Mesendoderm (in vitro differentiated cells): ENCODE data around the gene TCF4.

Source experiments
- DNase-seq: peaks from one replicate; pipeline ENCODE4 v3.0.0; 2013
- H2AK5ac ChIP-seq: 2 replicates; pipeline ENCODE4 v1.6.1; 2013; ENCODE audit warnings: low read length, inconsistent platforms
- H2BK120ac ChIP-seq: 2 replicates; pipeline ENCODE4 v1.6.1; 2013; ENCODE audit warnings: low read depth, mild to moderate bottlenecking, low read length, moderate library complexity, mixed read lengths
- H2BK15ac ChIP-seq: replicated peaks from 2 replicates; pipeline ENCODE4 v1.6.1; 2013; ENCODE audit warnings: low read depth, mild to moderate bottlenecking, moderate library complexity
- H2BK5ac ChIP-seq: 2 replicates; pipeline ENCODE4 v1.6.1; 2013; ENCODE audit warnings: low read length, inconsistent platforms
- H3K18ac ChIP-seq: 2 replicates; pipeline ENCODE4 v1.6.1; 2013; ENCODE audit warnings: mild to moderate bottlenecking, low read length, mixed read lengths
- H3K23ac ChIP-seq: one replicate; pipeline ENCODE4 v1.6.1; 2013; ENCODE audit warnings: low read length
- H3K27ac ChIP-seq: 2 replicates; pipeline ENCODE4 v1.5.1; 2013; ENCODE audit warnings: low read depth, mild to moderate bottlenecking, inconsistent platforms, low read length, moderate library complexity
- H3K27me3 ChIP-seq: 2 replicates; pipeline ENCODE4 v1.6.1; 2013; ENCODE audit warnings: low read length, control low read depth, mild to moderate bottlenecking, inconsistent platforms; ENCODE audit not compliant: insufficient read depth, poor library complexity
- H3K36me3 ChIP-seq: 2 replicates; pipeline ENCODE4 v1.6.1; 2013; ENCODE audit warnings: low read length, inconsistent platforms; ENCODE audit not compliant: control insufficient read depth, insufficient read depth
- H3K4ac ChIP-seq: one replicate; pipeline ENCODE4 v1.6.1; 2013; ENCODE audit warnings: low read depth, mild to moderate bottlenecking, low read length, moderate library complexity
- H3K4me1 ChIP-seq: 2 replicates; pipeline ENCODE4 v1.6.1; 2013; ENCODE audit warnings: low read depth, low read length, inconsistent platforms; ENCODE audit not compliant: control insufficient read depth
- H3K4me2 ChIP-seq: 2 replicates; pipeline ENCODE4 v1.6.1; 2013; ENCODE audit warnings: low read length
- H3K4me3 ChIP-seq: 2 replicates; pipeline ENCODE4 v1.5.1; 2013; ENCODE audit warnings: mild to moderate bottlenecking, low read length
- H3K56ac ChIP-seq: one replicate; pipeline ENCODE4 v1.6.1; 2013; ENCODE audit warnings: low read length
- H3K79me1 ChIP-seq: 2 replicates; pipeline ENCODE4 v1.6.1; 2013; ENCODE audit warnings: low read length, inconsistent platforms
- H3K79me2 ChIP-seq: 2 replicates; pipeline ENCODE4 v1.6.1; 2013; ENCODE audit warnings: mild to moderate bottlenecking, low read length; ENCODE audit not compliant: control insufficient read depth, insufficient read depth
- H3K9ac ChIP-seq: 2 replicates; pipeline ENCODE4 v1.6.1; 2013; ENCODE audit warnings: low read length, inconsistent platforms
- H4K5ac ChIP-seq: one replicate; pipeline ENCODE4 v1.6.1; 2013; ENCODE audit warnings: low read length
- H4K8ac ChIP-seq: one replicate; pipeline ENCODE4 v1.6.1; 2013; ENCODE audit warnings: low read depth, mild to moderate bottlenecking, control low read depth, low read length, moderate library complexity
- WGBS: extraction: QIAGEN DNeasy Blood & Tissue Kit; methylation state at CpG from one replicate; pipeline ENCODE4 v1.1.7; 2013; ENCODE audit warnings: low lambda C conversion rate, missing lambda C conversion rate; ENCODE audit not compliant: insufficient coverage; ENCODE audit errors: extremely low coverage; 5-methylcytosine and 5-hydroxymethylcytosine counted together

TCF4 gene

DNA sequence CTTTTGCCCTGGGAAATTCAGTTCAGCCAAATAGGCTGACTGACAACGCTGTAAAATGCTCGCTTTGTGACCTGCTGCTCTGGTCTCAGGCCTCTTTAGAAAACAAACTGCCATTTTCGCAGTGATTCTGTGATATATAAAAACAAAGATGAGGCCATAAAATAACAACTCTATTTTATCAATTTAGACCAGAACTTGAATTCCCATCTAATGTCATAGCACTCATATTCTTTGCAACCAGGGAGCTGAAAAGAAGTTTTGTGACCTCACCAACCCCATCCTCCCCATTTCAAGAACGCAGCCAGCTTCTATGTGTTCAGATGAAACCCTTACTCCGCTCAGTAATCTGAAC is 40.3 kb downstream of the TCF4 start:
- no peak overlapping the region for H3K4me3 ChIP-seq
- peaks cover 2% of the 10 kb centered on the region for H3K36me3 ChIP-seq
- H2BK15ac ChIP-seq, result no peak overlapping the region
- peaks cover 39% of the 10 kb centered on the region for H3K79me2 ChIP-seq
- H3K56ac ChIP-seq, result no peak overlapping the region
- H3K23ac ChIP-seq, result no peak overlapping the region
- H2AK5ac ChIP-seq, result no peak overlapping the region
- H2BK120ac ChIP-seq, result no peak overlapping the region
- no peak for DNase-seq
- H4K5ac ChIP-seq, result no peak overlapping the region
- H3K27me3 ChIP-seq, result no peaks in the 10 kb centered on the region
- peaks cover 4% of the 10 kb centered on the region for H3K4me1 ChIP-seq
- no peak overlapping the region for H3K9ac ChIP-seq
- peaks cover 11% of the 10 kb centered on the region for H3K79me1 ChIP-seq
- no CpG with 5 or more reads among the region's 5 CpGs for WGBS
- H3K27ac ChIP-seq, result no peak overlapping the region
- no peak overlapping the region for H3K18ac ChIP-seq
- H4K8ac ChIP-seq, result no peak overlapping the region
- H2BK5ac ChIP-seq, result no peak overlapping the region
- H3K4me2 ChIP-seq, result no peak overlapping the region
- no peak overlapping the region for H3K4ac ChIP-seq

DNA sequence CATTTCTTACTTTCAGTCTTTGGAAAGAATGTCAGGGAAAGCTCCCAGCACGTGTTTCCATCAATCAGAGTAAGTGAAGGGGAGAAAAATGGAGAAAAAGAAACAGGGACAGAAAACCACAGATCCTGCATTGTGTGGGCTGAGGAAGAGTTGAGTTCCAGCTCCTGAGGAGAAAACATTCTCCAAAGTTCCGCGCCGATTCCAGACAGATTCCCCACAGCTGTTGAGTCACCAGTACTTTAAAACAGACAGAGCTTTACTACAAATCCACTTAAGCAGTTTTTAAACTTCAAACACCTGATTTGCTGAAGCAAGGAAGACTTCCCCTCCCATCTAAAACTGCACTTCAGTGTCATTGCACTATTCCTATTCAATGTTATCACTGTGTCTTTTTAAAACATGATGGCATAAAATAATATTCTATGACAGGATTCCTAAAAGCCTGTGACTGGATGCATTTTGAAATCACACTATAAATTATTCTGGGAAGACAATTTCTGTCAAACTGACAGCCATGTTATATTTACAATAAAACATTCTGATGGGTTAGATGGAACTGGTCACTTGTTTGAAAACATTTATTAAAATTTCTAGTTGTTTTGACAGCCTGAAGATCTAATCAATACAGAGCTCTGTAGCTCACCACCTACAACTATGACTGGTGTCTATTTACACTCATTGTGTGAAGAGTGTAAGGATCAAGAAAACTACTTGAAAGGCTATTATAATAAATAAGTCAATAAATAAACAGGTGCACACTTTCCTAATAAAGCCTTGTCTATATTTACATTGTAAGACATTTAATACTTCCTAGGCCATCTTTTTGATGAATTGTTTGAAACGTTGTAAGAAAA is 40.9 kb downstream of the TCF4 start:
- Histone ChIP-seq H3K4me3 (no peak overlapping the region), H3K56ac (no peak overlapping the region), H2BK5ac (no peak overlapping the region), H2BK120ac (no peak overlapping the region), H3K36me3 (peaks cover 2% of the 10 kb centered on the region), H3K9ac (no peak overlapping the region), H3K4ac (no peak overlapping the region), H2AK5ac (no peak overlapping the region), H2BK15ac (no peak overlapping the region), H3K79me2 (peaks cover 35% of the 10 kb centered on the region), H3K27me3 (no peaks in the 10 kb centered on the region), H3K4me1 (peaks cover 4% of the 10 kb centered on the region), H3K4me2 (no peak overlapping the region), H3K18ac (peak overlapping the region; percentile 68), H3K23ac (no peak overlapping the region), H3K27ac (no peak overlapping the region), H3K79me1 (peaks cover 9% of the 10 kb centered on the region), H4K5ac (no peak overlapping the region), H4K8ac (no peak overlapping the region)
- WGBS, result no CpG with 5 or more reads among the region's 5 CpGs
- DNase-seq, result no peak

DNA sequence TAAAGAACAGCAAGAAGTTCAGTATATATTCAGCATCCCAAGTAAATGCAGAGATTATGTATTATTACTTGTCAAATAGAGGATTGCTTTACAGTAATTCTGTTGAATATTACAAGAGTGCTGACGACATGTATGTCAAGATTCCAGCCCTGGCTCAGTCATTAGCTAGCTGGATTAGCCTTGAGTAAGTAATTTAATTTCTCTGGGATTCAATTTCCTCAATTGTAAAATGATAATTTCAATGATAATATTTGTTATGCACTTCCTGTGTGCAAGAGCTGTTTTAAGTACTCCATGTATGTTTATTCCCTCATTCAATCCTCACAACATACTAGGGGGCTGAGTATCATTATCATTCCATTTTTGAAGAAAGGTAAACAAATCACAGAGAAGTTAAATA is 44.0 kb downstream of the TCF4 start:
- DNase-seq, result no peak

GRCh38 chr18:55543130-55543704 is 44.8 kb downstream of the TCF4 start:
- WGBS, result no CpG with 5 or more reads among the region's 2 CpGs
- Histone ChIP-seq H4K5ac (no peak overlapping the region), H2BK15ac (no peak overlapping the region), H3K4ac (no peak overlapping the region), H3K18ac (no peak overlapping the region), H3K36me3 (no peaks in the 10 kb centered on the region), H4K8ac (no peak overlapping the region), H3K23ac (no peak overlapping the region), H2AK5ac (no peak overlapping the region), H3K79me2 (peaks cover 27% of the 10 kb centered on the region), H3K9ac (no peak overlapping the region), H2BK5ac (no peak overlapping the region), H3K56ac (no peak overlapping the region), H3K4me1 (peaks cover 3% of the 10 kb centered on the region), H3K4me2 (no peak overlapping the region), H3K27me3 (no peaks in the 10 kb centered on the region), H2BK120ac (no peak overlapping the region), H3K79me1 (no peaks in the 10 kb centered on the region), H3K4me3 (no peak overlapping the region), H3K27ac (no peak overlapping the region)
- DNase-seq, result no peak

More for the DNA sequence above, 44.0 kb downstream of the TCF4 start:
- Histone ChIP-seq H3K56ac (no peak overlapping the region), H3K27me3 (no peaks in the 10 kb centered on the region), H3K4ac (no peak overlapping the region), H3K23ac (no peak overlapping the region), H2BK5ac (no peak overlapping the region), H3K4me2 (no peak overlapping the region), H2AK5ac (no peak overlapping the region), H3K18ac (no peak overlapping the region), H3K4me3 (no peak overlapping the region), H3K36me3 (no peaks in the 10 kb centered on the region), H2BK120ac (no peak overlapping the region), H3K4me1 (peaks cover 4% of the 10 kb centered on the region), H3K9ac (no peak overlapping the region), H3K79me2 (peaks cover 23% of the 10 kb centered on the region), H4K8ac (no peak overlapping the region), H3K79me1 (peaks cover 1% of the 10 kb centered on the region), H4K5ac (no peak overlapping the region), H3K27ac (no peak overlapping the region), H2BK15ac (no peak overlapping the region)
- no CpG with 5 or more reads among the region's 1 CpG for WGBS

DNA sequence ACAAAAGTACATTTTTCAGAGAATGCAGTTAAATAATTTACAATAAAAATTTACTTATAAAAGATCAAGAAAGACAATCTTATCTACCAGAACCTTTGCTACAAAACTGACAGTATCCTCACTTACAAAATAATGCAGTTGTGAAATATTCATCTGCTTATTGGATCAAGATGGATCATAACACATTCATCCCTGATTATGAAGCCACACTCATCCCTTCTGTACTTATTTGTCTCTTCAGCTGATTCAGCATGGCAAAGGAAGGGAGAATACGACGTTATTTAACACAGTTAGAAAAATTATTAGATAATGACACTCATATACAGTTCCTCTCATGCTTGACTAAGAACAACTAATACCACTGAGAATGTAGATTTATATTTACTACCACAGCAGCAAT is 46.4 kb downstream of the TCF4 start:
- H3K79me1 ChIP-seq, result no peaks in the 10 kb centered on the region
- no peak overlapping the region for H3K4me2 ChIP-seq
- H2BK120ac ChIP-seq, result no peak overlapping the region
- no peak overlapping the region for H2AK5ac ChIP-seq
- no peak overlapping the region for H3K4ac ChIP-seq
- H4K8ac ChIP-seq, result no peak overlapping the region
- H3K9ac ChIP-seq, result no peak overlapping the region
- no peak overlapping the region for H3K18ac ChIP-seq
- H3K23ac ChIP-seq, result no peak overlapping the region
- no peaks in the 10 kb centered on the region for H3K27me3 ChIP-seq
- no peak overlapping the region for H4K5ac ChIP-seq
- no peak overlapping the region for H2BK15ac ChIP-seq
- peaks cover 2% of the 10 kb centered on the region for H3K4me1 ChIP-seq
- WGBS, result no CpG with 5 or more reads among the region's 2 CpGs
- no peak overlapping the region for H2BK5ac ChIP-seq
- no peak for DNase-seq
- no peak overlapping the region for H3K27ac ChIP-seq
- no peak overlapping the region for H3K4me3 ChIP-seq
- no peaks in the 10 kb centered on the region for H3K36me3 ChIP-seq
- H3K56ac ChIP-seq, result no peak overlapping the region
- H3K79me2 ChIP-seq, result peaks cover 30% of the 10 kb centered on the region

- H2AK5ac ChIP-seq, result no peak overlapping the region
- peaks cover 6% of the 10 kb centered on the region for H3K79me1 ChIP-seq
- H3K4me2 ChIP-seq, result no peak overlapping the region
- H3K23ac ChIP-seq, result no peak overlapping the region
- no peak overlapping the region for H2BK5ac ChIP-seq
- H3K4me3 ChIP-seq, result no peak overlapping the region
- no peak overlapping the region for H3K27ac ChIP-seq
- no peak overlapping the region for H3K9ac ChIP-seq
- H4K8ac ChIP-seq, result no peak overlapping the region
- no peak overlapping the region for H3K4ac ChIP-seq
- H3K79me2 ChIP-seq, result peaks cover 31% of the 10 kb centered on the region
- no peak for DNase-seq
- no peak overlapping the region for H2BK120ac ChIP-seq
- H3K56ac ChIP-seq, result no peak overlapping the region
- H2BK15ac ChIP-seq, result no peak overlapping the region
- no peak overlapping the region for H3K18ac ChIP-seq
- H4K5ac ChIP-seq, result no peak overlapping the region
- no peaks in the 10 kb centered on the region for H3K36me3 ChIP-seq
- no peaks in the 10 kb centered on the region for H3K27me3 ChIP-seq
- H3K4me1 ChIP-seq, result peaks cover 3% of the 10 kb centered on the region
Observed at GRCh38 chr18:55539240-55539639, 48.8 kb downstream of the TCF4 start.
